IPS-NIHi11 (cell line): ENCODE results near the gene CPT1B.
"Not testable (repeated sequence)": the region's sequence is repeated elsewhere in the genome, so short reads cannot be mapped to it uniquely, and the experiment has no call there.

Experiments
- DNase-seq: peaks from one replicate; pipeline ENCODE4 v3.0.0; 2012; ENCODE audit warnings: mixed read lengths, low spot score

Gene CPT1B

DNA sequence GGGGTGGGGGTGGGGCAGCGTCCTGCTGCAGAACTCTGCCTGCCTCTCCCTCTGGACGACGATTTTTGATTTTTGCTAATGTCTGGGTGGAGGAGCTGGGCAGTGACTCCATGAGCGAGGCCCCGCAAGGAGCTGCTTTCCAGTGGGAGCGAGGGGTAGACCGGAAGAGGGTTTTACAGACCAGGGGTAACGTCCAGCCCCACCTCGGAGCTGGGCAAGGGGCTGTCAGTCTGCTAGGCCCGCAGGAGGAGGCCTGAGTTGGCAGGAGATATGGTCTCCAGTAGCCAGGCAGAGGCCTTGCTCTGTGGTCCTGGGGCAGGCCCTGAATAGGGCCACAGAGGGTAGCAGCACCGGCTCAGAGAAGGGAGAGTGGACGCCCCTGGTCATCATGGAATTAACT lies 31.4 kb upstream of the CPT1B start:
- no peak for DNase-seq

- no peak for DNase-seq
Observed at GRCh38 chr22:50608996-50609395, 30.8 kb upstream of the CPT1B start.

DNA sequence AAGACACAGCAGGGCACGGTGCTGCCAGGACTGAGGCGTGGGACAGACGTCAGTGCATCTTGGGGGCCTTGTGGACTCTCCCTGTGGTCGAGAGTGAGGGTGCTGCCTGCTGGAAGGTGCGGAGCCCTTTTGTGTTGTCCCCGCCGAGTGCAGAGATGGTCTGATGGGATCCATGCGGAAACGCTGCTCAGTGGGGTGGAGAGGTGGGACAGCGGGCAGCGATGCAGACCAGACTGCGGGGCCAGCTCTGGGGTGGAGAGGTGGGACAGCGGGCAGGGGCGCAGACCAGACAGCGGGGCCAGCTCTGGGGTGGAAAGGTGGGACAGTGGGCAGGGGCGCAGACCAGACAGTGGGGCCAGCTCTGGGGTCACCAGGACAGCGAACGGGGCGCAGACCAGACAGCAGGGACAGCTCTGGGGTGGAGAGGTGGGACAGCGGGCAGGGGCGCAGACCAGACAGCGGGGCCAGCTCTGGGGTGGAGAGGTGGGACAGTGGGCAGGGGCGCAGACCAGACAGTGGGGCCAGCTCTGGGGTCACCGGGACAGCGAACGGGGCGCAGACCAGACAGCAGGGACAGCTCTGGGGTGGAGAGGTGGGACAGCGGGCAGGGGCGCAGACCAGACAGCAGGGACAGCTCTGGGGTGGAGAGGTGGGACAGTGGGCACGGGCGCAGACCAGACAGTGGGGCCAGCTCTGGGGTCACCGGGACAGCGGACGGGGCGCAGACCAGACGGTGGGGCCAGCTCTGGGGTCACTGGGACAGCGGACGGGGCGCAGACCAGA lies 30.0 kb upstream of the CPT1B start:
- not testable (repeated sequence) for DNase-seq

DNA sequence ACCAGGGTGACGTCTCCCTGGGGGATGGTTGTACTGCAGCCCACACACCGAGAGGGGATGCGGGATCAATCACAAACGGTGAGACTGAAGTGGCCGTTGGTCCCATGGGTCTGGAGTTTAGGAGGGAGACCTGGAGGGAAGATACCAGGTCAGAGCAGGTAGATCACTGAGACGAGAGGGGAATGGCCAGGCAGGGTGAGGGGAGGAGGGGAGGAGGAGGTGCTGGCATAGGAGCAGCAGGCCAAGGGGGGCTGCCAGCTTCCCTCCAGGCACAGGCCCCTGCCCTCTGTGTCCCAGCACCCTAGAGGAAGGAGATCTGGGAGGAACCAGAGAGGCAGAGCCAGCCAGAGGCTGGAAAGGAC lies 29.4 kb upstream of the CPT1B start:
- no peak for DNase-seq

DNA sequence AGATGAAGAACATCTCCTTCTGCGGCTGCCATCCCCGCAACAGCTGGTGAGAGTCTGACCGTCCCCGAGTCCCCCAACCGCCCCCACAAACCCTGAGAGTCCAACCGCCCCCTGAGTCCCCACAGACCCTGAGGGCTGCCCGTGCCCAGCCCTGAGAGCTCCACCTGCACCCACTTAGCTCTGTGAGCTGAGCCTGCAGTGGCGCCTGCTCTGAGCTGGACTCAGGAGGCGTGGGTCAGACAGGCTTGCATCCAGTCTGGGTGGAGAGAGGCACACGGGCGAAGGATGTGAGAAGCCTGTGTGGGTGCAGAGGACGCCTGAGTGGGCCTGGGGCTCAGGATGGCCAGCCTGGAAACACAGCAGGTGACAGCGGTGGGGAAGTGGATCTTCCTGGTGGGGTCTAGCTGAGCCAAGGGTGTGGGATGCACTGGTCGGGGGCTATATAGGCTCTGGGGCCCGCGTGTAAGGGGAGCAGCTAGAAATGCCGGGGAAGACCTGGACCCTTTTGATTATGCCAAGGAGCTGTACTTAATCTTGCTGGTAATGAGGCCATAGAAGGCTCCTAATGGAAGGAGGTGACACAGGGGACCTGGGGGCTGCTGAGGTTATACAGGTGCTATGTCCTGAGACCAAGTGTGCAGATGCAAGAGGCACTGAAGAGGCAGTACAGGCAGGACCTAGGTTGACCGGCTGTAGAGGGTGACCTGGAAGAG lies 28.9 kb upstream of the CPT1B start:
- no peak for DNase-seq

DNA sequence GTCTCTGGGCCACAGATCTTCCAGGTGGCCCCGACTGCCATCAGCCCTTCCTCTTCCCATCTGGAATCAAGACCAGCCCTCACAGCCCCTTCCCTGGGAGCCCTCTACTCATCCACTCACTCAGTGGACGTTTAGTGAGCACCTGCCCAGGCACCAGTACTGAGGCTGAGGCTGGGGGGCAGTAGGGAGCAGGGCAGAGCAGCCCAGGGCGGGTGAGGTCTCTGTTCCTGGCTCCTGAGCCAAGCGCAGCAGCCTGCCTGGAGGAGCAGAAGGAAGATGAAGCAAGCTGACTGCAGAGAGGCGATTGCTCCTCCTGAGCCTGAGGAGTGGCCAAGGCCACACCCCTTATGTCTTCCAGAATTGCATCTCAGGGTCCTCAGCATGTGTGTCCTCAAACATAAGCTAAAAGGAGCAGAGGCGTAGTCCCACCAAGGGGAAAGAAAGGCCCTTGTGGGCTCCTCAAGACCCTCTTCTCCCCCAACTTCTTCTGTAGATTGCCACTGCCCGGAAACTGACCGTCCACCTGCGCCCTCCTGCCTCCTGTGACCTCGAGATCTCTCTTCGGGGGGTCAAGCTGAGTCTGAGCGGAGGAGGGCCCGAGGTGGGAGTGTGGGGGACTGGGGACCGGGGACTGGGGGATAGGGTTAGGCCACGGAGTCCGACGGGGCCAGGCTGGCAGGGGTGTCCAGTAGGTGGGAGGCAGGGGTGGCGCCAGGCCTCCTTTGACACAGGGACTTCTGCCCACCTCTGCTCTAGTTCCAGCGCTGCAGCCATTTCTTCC lies 28.1 kb upstream of the CPT1B start:
- no peak for DNase-seq

- DNase-seq, result no peak
Observed at GRCh38 chr22:50605613-50606074, 27.4 kb upstream of the CPT1B start.

- no peak for DNase-seq
Observed at GRCh38 chr22:50605002-50605612, 26.9 kb upstream of the CPT1B start.

DNA sequence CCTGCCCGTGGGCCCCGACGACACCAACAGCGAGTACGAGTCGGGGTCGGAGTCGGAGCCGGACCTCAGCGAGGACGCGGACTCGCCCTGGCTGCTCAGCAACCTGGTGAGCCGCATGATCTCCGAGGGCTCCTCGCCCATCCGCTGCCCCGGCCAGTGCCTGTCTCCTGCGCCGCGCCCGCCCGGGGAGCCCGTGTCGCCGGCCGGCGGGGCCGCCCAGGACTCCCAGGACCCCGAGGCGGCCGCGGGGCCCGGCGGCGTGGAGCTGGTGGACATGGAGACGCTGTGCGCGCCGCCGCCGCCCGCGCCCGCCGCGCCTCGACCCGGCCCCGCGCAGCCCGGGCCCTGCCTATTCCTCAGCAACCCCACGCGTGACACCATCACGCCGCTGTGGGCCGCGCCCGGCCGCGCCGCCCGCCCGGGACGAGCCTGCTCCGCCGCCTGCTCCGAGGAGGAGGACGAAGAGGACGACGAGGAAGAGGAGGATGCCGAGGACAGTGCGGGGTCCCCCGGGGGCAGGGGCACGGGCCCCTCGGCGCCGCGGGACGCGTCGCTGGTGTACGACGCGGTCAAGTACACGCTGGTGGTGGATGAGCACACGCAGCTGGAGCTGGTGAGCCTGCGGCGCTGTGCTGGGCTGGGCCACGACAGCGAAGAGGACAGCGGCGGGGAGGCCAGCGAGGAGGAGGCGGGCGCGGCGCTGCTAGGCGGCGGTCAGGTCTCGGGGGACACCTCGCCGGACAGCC lies 26.2 kb upstream of the CPT1B start:
- DNase-seq, result no peak

DNA sequence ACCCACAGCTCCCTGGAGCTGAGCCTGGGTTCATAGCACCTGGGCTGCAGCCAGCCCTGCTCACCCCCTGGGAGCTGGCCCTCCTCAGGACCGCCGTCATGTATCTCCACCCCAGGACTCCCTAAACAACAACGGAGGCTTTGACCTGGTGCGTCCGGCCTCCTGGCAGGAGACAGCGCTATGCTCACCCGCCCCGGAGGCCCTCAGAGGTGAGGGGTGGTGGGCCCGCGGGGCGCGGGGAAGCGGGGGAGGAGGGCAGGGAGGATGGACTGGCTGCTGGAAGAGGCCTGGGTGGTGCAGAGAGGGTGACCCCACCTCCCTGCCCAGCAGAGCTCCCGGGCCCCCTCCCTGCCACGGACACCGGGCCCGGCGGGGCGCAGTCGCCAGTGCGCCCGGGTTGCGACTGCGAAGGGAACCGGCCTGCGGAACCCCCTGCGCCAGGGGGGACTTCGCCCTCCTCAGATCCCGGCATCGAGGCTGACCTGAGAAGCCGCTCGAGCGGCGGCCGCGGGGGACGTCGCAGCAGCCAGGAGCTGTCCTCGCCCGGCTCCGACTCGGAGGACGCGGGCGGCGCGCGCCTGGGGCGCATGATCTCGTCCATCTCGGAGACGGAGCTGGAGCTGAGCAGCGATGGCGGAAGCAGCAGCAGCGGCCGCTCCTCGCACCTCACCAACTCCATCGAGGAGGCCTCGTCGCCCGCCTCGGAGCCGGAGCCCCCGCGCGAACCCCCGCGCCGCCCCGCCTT lies 25.5 kb upstream of the CPT1B start:
- no peak for DNase-seq

GRCh38 chr22:50602338-50602700 lies 24.1 kb upstream of the CPT1B start:
- no peak for DNase-seq

- DNase-seq, result no peak
Observed at GRCh38 chr22:50601669-50602337, 23.6 kb upstream of the CPT1B start.

- DNase-seq, result peak; percentile 59
Observed at GRCh38 chr22:50600967-50601668, 22.9 kb upstream of the CPT1B start.

GRCh38 chr22:50600538-50600937 lies 22.3 kb upstream of the CPT1B start, which contains the start of gene MAPK8IP2:
MAPK8IP2 (plus strand) TSS chr22:50600793; CDS start chr22:50600819, 26 bp downstream.
- peak; percentile 75 for DNase-seq

DNA sequence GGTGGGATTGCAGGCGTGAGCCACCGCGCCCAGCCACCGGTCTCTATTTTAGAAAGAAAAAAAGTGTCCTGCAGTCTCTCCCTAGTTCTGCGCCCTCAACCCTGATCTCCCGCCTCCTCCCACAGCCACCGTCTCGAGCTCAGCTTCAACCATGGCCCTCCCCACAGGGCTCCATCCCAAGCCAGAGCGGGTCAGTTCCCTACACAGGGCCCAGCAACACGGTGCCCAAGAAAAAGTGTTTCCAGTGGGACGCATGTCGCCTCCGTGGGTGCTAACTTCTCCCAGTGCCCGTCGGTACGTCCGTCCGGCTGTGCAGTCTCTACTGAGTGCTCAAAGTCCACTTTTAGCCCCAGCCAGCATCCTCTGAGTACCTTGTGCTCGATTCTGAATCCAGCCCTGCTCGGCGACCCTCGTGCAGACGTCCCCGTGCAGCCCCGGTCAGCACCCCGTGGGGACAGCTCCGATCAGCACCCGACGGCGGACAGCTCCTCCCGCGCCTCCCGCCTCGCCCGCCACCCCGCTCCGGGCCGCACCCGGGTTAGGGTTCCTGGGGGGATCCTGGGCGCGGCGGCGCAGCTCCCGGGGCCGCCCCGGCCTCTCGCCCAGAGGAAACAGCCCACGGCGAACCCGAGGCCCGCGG lies 21.7 kb upstream of the CPT1B start:
- DNase-seq, result peak; percentile 99

DNA sequence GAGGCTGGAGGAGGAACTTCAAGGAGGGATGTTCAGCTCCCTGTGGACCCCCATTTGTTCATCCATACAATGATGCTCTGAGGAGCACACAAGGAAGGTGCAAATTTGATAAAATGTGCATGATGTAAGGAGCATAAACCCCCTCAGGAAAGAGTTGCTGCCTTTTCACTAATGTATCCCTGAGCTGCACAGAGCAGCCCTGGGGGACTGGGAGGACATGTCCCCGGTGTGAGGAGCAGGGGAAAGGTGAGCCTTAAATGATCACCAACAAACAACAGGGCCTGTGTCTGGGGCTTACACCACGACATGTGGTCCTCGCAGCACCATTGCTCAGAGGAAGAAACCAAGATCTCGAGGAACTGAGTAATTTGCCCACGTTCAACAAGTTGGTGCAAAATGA lies 18.9 kb upstream of the CPT1B start:
- DNase-seq, result no peak

GRCh38 chr22:50595189-50595588 lies 17.0 kb upstream of the CPT1B start:
- DNase-seq, result no peak

- no peak for DNase-seq
Observed at GRCh38 chr22:50587407-50587806, 9.2 kb upstream of the CPT1B start.

- DNase-seq, result no peak
Observed at GRCh38 chr22:50586416-50586815, 8.2 kb upstream of the CPT1B start.
